Ascending aorta (tissue), 2 donors: ENCODE results near the gene MS4A2. TPM values are rescaled to one million over a fixed set of nuclear protein-coding genes. Genes with fewer than 3 reads are reported as not detected.
"Not testable (repeated sequence)": the region's sequence is repeated elsewhere in the genome, so short reads cannot be mapped to it uniquely, and the experiment has no call there.

Source experiments
- DNase-seq, 2 donors: peaks; one replicate each; pipeline ENCODE4 v3.0.0-alpha.2; 2019; ENCODE audit warnings: low spot score in 2 of 2
- H3K27ac ChIP-seq, 2 donors: fragments of 200-600 bp; sonication (generic); one replicate each; pipeline ENCODE4 v1.5.1; 2016 to 2017; ENCODE audit warnings: mild to moderate bottlenecking in 1 of 2
- H3K27me3 ChIP-seq: fragments of 200-600 bp; sonication (generic); one replicate; pipeline ENCODE4 v1.5.1; 2017
- H3K36me3 ChIP-seq, 2 donors: fragments of 200-600 bp; sonication (generic); one replicate each; pipeline ENCODE4 v1.5.1; 2016
- H3K4me1 ChIP-seq, 2 donors: fragments of 200-600 bp; sonication (generic); one replicate each; pipeline ENCODE4 v1.5.1; 2016 to 2017; ENCODE audit warnings: mild to moderate bottlenecking in 1 of 2
- H3K4me3 ChIP-seq, 2 donors: fragments of 200-600 bp; sonication (generic); one replicate each; pipeline ENCODE4 v1.5.1; 2016 to 2017; ENCODE audit warnings: mild to moderate bottlenecking in 1 of 2
- H3K9me3 ChIP-seq, 2 donors: fragments of 200-600 bp; sonication (generic); one replicate each; pipeline ENCODE4 v1.5.1; 2016
- intact Hi-C: fragments of 100-400 bp; cut with DNase I; formaldehyde crosslinking; loops from one replicate; pipeline ENCODE4 v1.15.1; 2023
- total RNA-seq: library from RNA; depleted of rRNA; stranded (reverse); fragments of >200 nt; gene quantifications from one replicate; pipeline ENCODE4 v1.1.0, GENCODE V29; 2016
- TF ChIP-seq, protein P1 (sequence below), 3 experiments: fragments of 200-600 bp in 2 of 3; fragments of 450-650 bp in 1 of 3; sonication (generic) in 2 of 3; IDR thresholded peaks; one replicate each; pipeline ENCODE4 v1.5.1; 2016 to 2019; ENCODE audit warnings: antibody characterized with exemption in 3 of 3, mild to moderate bottlenecking in 1 of 3, moderate library complexity in 1 of 3

MS4A2 gene
- total RNA-seq, 1 donor from 2014 or later, result not detected

DNA sequence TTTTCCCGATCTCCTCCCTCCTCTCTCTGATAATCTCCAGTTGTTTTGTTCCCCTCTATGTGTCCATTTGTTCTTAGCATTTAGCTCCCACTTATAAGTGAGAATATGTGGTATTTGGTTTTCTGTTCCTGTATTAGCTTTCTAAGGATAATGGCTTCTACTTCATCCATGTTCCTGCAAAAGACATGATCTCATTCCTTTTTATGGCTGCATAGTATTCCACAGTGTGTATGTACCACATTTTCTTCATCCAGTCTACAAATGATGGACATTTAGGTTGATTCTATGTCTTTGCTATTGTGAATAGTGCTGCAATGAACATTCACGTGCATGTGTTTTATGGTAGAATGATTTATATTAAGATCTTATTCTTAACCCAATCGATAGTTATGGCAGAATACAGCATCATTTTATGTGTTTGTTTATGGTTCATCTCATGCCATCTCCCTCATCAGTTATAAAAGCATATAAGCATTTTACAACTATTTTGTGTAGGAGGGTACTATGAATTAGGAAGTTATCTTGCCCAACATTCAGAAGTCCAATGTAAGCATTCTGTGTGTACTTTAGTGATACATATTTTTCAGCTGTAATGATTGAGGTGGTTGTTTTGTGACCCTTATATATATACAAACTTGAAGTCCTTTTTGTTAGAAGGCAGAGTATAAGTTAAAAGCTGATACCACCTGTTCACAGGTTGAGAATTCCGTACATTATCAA is 28.8 kb upstream of the MS4A2 start:
- Histone ChIP-seq H3K4me1 (no peaks in the 10 kb centered on the region), H3K4me3 (no peak overlapping the region), H3K9me3 (no peaks in the 10 kb centered on the region), H3K27me3 (no peaks in the 10 kb centered on the region), H3K36me3 (no peaks in the 10 kb centered on the region), H3K27ac (no peak overlapping the region)
- TF ChIP-seq, protein P1, sequence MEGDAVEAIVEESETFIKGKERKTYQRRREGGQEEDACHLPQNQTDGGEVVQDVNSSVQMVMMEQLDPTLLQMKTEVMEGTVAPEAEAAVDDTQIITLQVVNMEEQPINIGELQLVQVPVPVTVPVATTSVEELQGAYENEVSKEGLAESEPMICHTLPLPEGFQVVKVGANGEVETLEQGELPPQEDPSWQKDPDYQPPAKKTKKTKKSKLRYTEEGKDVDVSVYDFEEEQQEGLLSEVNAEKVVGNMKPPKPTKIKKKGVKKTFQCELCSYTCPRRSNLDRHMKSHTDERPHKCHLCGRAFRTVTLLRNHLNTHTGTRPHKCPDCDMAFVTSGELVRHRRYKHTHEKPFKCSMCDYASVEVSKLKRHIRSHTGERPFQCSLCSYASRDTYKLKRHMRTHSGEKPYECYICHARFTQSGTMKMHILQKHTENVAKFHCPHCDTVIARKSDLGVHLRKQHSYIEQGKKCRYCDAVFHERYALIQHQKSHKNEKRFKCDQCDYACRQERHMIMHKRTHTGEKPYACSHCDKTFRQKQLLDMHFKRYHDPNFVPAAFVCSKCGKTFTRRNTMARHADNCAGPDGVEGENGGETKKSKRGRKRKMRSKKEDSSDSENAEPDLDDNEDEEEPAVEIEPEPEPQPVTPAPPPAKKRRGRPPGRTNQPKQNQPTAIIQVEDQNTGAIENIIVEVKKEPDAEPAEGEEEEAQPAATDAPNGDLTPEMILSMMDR (IDR thresholded peaks at IDR 0.05), result no peak
- no peak for DNase-seq
- intact Hi-C loops, result no loop called here

DNA sequence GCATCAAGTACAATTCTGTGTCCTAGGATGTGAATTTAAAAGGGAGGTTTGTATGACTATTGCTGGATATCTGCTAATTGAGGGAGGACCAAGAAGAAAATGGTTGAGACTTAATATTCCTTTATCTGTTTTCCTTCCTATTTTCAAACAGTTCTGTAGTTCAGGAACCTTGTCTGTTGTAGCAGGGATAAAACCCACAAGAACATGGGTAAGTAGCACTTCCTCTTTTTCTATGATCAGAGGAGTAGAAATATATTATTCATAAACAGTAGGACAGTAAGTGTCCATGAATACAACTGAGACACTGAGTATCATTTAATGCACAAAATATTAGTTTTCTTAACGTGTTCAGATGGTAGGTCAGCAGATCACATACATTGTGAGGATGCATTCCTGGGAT is 24.4 kb upstream of the MS4A2 start:
- no peaks in the 10 kb centered on the region for H3K27me3 ChIP-seq
- no peaks in the 10 kb centered on the region for H3K36me3 ChIP-seq
- TF ChIP-seq, protein P1 (IDR thresholded peaks at IDR 0.05), result no peak
- no peak for DNase-seq
- no peaks in the 10 kb centered on the region for H3K9me3 ChIP-seq
- H3K4me3 ChIP-seq, result no peak overlapping the region
- intact Hi-C loops, result no loop called here
- H3K4me1 ChIP-seq, result no peaks in the 10 kb centered on the region
- H3K27ac ChIP-seq, result no peak overlapping the region

DNA sequence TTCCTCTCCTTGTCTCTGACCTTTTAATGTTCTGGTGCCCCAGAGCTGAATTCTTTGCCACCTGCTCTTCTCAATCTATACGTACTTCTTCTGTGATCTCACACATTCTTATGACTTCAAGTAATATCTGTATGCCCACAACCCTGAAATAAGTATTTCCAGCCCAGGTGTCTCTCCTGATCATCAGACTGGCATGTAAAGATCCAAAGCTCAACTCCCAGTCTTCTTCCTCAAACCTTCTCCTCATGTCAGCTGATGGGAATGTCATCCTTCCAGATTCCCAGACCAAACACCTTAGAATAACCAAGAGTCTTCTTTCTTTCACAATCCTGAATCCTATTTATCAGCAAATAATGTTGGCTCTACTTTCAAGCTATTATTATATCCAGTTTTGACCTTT is 22.7 kb upstream of the MS4A2 start:
- TF ChIP-seq, protein P1 (IDR thresholded peaks at IDR 0.05), result no peak
- H3K27me3 ChIP-seq, result no peaks in the 10 kb centered on the region
- H3K9me3 ChIP-seq, result no peaks in the 10 kb centered on the region
- DNase-seq, result no peak
- H3K27ac ChIP-seq, result no peak overlapping the region
- intact Hi-C loops, result no loop called here
- no peak overlapping the region for H3K4me3 ChIP-seq
- H3K4me1 ChIP-seq, result no peaks in the 10 kb centered on the region
- H3K36me3 ChIP-seq, result no peaks in the 10 kb centered on the region

DNA sequence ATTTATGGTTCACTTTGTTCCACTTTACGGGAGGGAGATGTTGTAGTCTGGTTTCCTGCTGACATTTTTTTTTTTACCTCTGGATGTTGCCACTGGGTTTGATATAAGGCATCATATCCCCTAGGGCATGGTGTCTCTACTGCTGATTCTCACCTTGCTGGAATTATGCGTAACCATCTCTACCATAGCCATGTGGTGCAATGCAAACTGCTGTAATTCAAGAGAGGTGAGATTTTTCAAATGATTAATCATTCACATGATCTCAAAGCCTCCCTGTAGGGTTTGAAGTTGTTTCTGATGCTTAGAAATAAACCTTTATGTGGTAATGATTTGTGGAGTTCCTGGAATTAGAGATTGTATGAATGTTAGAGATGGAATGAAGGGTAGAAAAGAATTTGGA is 19.0 kb upstream of the MS4A2 start:
- no peak for DNase-seq
- H3K4me3 ChIP-seq, result no peak overlapping the region
- intact Hi-C loops, result no loop called here

DNA sequence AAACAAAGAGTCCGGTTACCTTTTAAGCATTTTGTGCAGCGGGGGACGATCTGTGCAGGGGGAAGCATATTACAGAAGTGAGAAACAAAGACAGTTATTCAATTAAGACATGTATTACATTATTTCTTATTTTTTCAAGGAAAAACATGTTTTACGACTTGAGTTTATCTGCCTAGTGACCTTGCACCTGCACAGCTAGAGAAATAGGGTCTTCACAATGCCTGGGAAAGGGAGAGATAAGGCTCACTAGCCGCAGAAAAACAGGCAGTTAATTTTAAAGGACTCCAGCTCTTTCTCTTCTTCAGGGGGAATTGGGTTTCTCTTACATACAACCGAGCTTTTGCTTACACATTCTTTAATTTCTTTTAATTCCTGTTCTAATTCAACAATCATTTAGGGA is 16.8 kb upstream of the MS4A2 start:
- H3K36me3 ChIP-seq, H3K27me3 ChIP-seq, intact Hi-C loops, DNase-seq, H3K27ac ChIP-seq, H3K9me3 ChIP-seq, H3K4me1 ChIP-seq, H3K4me3 ChIP-seq: not testable (repeated sequence)

More for the DNA sequence above, 19.0 kb upstream of the MS4A2 start:
- Histone ChIP-seq H3K27me3 (no peaks in the 10 kb centered on the region), H3K4me1 (no peaks in the 10 kb centered on the region), H3K9me3 (no peaks in the 10 kb centered on the region), H3K27ac (no peak overlapping the region), H3K36me3 (no peaks in the 10 kb centered on the region)
- TF ChIP-seq, protein P1 (IDR thresholded peaks at IDR 0.05), result no peak

DNA sequence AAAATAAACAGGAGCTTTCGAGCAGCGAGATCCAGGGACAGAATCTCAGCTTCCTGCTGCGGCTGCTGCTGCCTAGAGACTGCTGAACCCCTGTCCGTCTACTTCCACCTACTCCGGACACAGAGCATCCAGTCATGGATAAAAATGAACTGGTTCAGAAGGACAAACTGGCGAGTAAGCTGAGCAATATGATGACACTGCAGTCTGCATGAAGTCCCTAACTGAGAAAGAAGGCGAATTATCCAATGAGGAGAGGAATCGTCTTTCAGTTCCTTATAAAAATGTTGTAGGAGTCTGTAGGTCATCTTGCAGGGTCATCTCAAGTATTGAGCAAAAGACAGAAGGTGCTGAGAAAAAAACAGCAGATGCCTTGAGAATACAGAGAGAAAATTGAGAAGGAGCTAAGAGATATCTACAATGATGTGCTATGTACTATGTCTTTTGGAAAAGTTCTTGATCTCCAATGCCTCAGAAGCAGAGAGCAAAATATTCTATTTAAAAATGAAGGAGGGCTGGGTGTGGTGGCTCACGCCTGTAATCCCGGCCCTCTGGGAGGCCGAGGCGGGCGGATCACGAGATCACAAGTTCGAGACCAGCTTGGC is 11.1 kb upstream of the MS4A2 start:
- H3K27me3 ChIP-seq, result no peaks in the 10 kb centered on the region
- H3K4me3 ChIP-seq, result no peak overlapping the region
- no peak overlapping the region for H3K27ac ChIP-seq
- TF ChIP-seq, protein P1 (IDR thresholded peaks at IDR 0.05), result no peak
- no peaks in the 10 kb centered on the region for H3K4me1 ChIP-seq
- H3K36me3 ChIP-seq, result no peaks in the 10 kb centered on the region
- DNase-seq, result no peak
- intact Hi-C loops, result no loop called here
- no peaks in the 10 kb centered on the region for H3K9me3 ChIP-seq
